Measurements from ENCODE around the gene MARCKS. TPM values are rescaled to one million over a fixed set of nuclear protein-coding genes. Genes with fewer than 3 reads are reported as not detected.

Gene MARCKS
- total RNA-seq, 1 donor from 2014 or later = 28.4 TPM

DNA sequence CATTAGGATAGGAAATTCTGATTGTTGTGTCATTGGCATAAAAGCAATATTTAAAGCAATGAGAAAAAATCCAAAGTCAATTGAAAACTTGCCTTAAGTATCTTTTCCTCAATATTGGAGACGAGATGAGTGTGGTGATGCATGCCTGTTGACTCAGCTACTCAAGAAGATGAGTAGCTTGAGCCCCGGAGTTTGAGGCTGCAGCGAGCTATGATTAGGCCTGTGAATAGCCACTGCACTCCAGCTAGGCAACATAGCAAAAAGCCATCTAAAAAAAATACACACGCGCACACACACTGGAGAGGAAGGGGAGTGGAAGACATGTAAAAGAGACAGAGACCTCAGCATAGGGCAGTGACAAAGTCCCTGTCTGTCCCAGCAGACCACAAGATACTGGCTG lies 9.7 kb upstream of the MARCKS start:
- no peak for DNase-seq (ENCODE audit: missing footprints)
- no peak for ATAC-seq
- intact Hi-C loops (cut with DNase I) = no loop called here

DNA sequence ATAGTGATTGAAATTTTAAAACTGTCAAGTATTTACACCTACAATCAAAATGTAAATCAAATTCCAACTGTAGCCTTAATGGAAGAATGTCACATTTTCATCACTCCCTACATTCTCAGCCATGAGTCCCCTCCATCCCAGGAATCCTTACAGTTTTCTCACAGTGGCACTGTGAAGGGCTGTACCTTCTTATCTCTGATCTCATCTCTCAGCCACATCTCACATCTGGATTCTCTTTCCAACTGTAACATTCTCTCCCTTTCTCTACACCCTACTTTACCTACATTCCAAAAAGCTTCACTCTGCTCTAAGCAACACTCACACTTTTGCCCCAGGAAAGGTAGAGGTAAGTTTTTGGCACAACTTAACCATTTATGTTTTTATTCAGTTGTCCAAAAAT lies 8.9 kb upstream of the MARCKS start:
- DNase-seq (ENCODE audit: missing footprints) (no peak), ATAC-seq (no peak)
- intact Hi-C loops (cut with DNase I) = no loop called here

DNA sequence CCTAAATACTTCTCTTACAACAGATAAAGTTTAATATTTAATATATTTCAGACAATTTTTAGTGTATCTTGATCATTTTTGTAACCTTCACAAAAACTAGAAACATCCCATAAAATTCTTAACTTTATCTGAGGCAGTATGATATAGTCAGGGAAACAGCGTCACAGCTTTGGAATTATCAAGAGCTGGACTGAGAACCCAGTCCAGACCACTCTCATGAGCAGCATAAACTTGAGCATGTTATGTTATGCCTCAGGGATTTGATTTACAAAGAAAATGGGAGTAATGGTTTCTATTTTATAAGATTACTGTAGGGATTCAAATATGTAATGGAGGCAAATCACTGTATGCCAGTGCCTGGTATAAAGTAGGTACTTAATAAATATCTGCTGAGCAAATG lies 8.3 kb upstream of the MARCKS start:
- intact Hi-C loops (cut with DNase I) = no loop called here
- ATAC-seq (no peak), DNase-seq (ENCODE audit: missing footprints) (no peak)

DNA sequence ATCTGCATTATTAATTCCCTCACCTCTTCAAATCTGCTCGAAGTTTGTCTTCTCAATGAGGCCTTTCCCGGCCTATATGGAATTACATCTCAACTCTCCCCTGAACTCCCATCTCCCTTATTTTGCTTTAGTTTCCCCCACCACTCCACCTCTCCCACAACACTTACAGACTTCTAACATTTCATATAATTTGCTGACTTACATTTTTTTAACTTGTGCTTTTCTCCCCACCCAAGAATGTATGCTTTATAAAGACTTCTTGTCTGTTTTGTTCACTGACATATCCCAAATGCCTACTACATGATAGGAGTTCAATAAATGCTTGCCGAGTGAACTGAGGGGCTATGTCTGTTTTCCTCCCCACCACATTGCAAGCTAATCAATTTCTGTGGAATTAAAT lies 3.9 kb upstream of the MARCKS start:
- DNase-seq (ENCODE audit: missing footprints) (no peak), ATAC-seq (no peak)
- intact Hi-C loops (cut with DNase I) = loop anchor here (10.0 kb wide), 3 partner anchors 358 to 978 kb away; no protein-coding TSS in a partner anchor

DNA sequence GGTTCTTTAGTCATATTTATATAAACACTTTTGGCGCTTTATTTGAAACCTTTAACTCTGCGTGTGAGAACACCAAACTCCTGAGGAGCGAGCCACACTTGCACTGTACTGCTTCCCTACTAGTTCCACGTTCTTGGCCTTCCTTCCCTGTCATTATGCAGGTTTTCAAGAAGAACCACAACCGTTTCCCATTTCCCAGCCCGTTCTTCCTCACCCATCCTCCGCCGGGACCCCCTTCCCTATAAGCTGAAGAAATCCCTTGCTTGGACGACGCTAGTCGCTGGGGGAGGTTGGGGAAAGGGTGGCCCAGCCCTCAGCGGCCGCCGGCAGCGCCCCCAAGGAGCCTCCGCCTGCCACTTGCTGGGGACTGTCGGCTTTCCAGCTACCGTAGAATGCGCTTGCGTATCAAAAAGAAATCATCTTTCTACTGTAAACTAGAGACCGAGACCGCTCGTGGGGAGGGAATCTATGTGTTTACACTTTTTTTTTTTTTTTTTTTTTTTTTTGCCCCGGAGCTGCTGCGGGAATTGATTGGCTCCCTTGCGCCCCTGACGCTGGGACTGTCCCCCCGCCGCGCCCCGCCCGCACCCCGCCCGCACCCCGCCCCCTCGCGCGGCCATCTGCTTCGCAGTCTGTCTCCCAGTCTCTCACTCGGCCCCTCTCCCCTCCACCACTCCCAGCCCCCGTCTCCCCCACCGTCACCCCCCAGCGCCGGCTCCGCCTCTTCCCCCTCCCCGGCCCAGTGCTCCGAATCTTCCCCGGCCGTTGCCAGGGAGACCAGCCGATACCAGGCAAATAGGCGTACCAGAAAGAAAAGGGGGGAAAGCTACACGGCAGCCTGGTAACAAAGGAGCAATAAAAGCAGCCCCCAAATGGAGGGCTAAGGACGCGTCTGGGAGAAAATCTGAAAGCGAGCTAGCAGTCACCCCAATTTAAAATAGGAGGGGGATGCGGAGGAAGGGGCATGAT lies 2.3 kb upstream of the MARCKS start:
- intact Hi-C loops (cut with DNase I) = loop anchor here (5.0 to 10.0 kb wide), 8 partner anchors 52 to 980 kb away; no protein-coding TSS in a partner anchor
- peak; percentile 89 for DNase-seq (ENCODE audit: missing footprints)
- peak; percentile 36 for ATAC-seq

DNA sequence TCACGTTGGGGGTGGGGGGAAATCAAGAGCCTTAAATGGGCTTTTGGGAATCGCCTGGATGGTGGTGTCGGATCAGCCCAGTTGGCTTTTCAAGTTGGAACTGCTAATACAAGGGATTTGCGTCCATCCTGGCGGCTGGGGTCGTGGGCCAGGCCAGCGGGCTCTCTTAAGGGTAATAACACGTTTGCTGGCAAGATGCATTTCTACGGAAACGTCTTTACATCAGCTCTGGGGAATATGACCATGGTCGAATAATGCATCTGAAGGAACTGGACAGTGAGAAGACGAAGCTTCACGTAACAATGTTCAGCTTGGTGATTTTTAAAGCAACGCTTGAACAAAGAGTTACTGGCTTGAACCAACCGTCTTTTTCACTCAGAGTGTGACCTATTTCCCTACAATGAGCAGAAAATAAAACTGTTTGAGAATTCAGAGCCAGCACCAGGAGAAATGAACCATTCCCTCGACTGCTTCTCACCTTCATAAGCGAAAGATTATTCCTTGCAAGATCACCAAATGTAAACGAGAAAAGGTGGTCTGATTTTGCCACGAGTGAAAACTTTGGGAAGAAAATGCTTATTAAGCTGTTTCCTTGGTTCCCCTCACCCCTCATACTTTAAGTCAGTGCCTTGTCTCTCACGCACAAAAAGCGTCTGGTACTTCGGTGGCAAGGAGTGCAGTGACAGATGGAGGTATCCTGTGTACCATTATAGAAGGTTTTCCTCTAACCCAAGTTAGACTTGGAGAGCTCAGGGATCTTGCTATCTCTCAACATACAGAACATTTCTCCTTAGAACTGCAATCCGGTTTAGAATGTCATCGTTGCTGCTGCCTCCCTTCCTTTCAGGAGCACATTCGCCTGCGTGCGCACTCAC lies 1.4 kb upstream of the MARCKS start:
- DNase-seq (ENCODE audit: missing footprints) = peak; percentile 72
- intact Hi-C loops (cut with DNase I) = loop anchor here (5.0 to 10.0 kb wide), 8 partner anchors 52 to 981 kb away; no protein-coding TSS in a partner anchor
- ATAC-seq = no peak

DNA sequence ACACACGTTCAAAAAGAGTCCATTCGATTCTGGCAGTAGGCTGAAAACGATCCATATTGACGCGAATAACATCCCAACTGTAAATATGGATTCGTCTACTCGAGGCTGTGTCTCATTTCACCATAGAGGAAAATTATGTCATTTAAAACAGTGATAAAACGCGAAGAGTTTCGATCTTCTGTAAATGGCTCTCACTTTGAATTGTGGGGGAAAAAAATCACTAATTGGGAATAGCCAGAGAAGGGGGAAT lies 845 bp upstream of the MARCKS start:
- intact Hi-C loops (cut with DNase I) = loop anchor here (5.0 to 10.0 kb wide), 8 partner anchors 51 to 981 kb away; no protein-coding TSS in a partner anchor
- DNase-seq (ENCODE audit: missing footprints) = no peak
- no peak for ATAC-seq

DNA sequence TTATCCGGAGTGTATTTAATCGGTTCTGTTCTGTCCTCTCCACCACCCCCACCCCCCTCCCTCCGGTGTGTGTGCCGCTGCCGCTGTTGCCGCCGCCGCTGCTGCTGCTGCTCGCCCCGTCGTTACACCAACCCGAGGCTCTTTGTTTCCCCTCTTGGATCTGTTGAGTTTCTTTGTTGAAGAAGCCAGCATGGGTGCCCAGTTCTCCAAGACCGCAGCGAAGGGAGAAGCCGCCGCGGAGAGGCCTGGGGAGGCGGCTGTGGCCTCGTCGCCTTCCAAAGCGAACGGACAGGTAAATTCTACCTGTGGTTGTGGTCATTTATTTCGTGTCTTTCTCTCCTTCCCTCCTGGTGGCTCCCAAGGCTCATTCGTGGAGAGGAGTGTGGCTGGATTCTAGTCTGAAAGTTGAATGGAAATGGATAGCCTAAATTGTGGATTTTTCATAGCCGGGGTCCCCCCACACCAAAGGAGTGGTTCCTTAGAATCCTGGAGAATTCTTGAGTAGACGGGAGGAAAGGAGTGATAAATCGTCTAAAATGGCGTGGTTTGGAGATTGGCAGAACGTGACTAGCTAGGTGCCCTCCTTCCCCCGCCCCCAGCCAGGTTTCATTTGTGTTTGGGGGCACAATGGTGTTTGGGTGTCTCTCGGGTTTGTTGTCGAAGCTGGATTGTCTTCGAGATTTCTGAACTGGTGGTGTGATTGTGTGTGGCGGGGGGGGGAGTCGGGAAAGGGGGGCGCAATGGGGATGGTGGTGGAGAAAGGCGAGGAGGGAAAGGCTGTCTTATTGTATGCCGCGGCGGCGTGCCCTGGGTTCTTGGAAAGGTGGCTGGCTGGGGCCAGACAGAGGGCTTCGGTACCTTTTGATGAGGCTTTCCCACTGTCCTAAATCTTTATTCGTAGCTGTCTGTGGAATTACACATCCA lies 673 bp downstream of the MARCKS start:
- DNase-seq (ENCODE audit: missing footprints) (peak; percentile 73), ATAC-seq (no peak)
- intact Hi-C loops (cut with DNase I) = loop anchor here (2.0 to 10.0 kb wide), 10 partner anchors 21 to 983 kb away; no protein-coding TSS in a partner anchor

DNA sequence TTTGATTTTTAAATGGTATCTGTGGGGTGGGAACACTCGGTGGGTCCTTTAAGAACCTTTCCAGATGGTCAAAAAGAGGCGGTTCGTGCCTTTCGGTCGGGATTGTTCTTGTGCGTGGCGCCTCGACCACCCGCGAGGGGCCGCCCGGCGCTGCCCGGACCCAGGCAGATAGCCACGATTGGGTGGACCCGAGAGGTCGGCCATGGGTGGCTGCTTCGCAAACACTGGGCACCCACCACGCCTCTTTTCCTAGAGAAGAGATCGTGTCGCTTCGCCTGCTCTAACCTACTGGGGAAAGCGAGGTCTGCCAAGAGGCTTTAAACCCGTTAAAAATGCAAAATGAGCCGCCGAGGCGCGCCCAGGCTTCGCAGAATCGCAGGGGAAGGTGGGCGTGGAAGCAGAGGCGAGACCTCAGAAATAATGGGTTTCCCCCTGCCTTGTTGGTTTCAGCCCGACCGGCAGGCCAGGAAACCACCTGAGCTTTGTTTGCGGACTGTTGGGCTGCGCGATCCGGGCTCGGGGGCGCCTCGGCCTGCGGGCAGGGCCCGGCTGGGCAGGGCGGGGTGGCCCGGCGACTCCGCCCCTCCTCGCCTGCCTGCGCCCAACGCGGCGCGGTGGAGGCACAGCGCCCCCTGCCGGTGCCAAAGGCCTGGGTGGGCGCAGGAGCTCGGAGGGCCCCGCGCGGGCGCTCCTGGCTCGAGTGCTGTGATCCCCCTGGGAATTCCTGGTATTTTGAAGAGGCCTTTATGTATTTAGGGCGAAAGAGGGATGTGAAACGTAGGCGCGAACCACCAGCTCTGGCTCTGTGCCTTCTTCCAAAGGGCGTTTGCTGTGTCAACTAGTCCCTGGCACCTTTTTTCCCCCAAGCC lies 1.6 kb downstream of the MARCKS start:
- DNase-seq (ENCODE audit: missing footprints) = peak; percentile 94
- peak; percentile 91 for ATAC-seq
- intact Hi-C loops (cut with DNase I) = loop anchor here (1.0 to 10.0 kb wide), 12 partner anchors 20 to 1078 kb away; no protein-coding TSS in a partner anchor

DNA sequence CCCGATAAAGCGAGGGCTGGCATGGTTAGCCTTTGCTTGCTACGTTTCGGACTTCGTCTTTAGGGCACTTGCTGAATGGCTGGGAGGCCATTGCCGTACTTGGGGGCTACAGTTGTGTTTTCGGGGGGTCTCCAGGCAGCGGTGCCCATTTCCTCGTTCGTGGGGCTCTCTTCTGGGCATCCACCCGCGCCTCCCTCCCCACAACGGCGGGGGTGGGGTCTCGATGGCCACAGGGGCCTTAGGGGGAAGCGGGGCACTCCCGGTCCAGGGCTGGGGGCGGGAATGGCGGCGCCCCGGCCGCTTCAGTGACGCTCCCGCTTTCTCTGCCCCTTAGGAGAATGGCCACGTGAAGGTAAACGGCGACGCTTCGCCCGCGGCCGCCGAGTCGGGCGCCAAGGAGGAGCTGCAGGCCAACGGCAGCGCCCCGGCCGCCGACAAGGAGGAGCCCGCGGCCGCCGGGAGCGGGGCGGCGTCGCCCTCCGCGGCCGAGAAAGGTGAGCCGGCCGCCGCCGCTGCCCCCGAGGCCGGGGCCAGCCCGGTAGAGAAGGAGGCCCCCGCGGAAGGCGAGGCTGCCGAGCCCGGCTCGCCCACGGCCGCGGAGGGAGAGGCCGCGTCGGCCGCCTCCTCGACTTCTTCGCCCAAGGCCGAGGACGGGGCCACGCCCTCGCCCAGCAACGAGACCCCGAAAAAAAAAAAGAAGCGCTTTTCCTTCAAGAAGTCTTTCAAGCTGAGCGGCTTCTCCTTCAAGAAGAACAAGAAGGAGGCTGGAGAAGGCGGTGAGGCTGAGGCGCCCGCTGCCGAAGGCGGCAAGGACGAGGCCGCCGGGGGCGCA lies 2.4 kb downstream of the MARCKS start:
- ATAC-seq = no peak
- peak; percentile 67 for DNase-seq (ENCODE audit: missing footprints)
- intact Hi-C loops (cut with DNase I) = loop anchor here (1.0 to 10.0 kb wide), 12 partner anchors 19 to 1079 kb away; no protein-coding TSS in a partner anchor

DNA sequence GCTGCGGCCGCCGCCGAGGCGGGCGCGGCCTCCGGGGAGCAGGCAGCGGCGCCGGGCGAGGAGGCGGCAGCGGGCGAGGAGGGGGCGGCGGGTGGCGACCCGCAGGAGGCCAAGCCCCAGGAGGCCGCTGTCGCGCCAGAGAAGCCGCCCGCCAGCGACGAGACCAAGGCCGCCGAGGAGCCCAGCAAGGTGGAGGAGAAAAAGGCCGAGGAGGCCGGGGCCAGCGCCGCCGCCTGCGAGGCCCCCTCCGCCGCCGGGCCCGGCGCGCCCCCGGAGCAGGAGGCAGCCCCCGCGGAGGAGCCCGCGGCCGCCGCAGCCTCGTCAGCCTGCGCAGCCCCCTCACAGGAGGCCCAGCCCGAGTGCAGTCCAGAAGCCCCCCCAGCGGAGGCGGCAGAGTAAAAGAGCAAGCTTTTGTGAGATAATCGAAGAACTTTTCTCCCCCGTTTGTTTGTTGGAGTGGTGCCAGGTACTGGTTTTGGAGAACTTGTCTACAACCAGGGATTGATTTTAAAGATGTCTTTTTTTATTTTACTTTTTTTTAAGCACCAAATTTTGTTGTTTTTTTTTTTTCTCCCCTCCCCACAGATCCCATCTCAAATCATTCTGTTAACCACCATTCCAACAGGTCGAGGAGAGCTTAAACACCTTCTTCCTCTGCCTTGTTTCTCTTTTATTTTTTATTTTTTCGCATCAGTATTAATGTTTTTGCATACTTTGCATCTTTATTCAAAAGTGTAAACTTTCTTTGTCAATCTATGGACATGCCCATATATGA lies 3.2 kb downstream of the MARCKS start:
- intact Hi-C loops (cut with DNase I) = no loop called here
- DNase-seq (ENCODE audit: missing footprints) = peak; percentile 62
- ATAC-seq = no peak

DNA sequence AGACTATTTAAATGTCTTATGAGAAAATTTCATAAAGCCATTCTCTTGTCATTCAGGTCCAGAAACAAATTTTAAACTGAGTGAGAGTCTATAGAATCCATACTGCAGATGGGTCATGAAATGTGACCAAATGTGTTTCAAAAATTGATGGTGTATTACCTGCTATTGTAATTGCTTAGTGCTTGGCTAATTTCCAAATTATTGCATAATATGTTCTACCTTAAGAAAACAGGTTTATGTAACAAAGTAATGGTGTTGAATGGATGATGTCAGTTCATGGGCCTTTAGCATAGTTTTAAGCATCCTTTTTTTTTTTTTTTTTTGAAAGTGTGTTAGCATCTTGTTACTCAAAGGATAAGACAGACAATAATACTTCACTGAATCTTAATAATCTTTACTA lies 5.0 kb downstream of the MARCKS start:
- DNase-seq (ENCODE audit: missing footprints) (no peak), ATAC-seq (no peak)
- intact Hi-C loops (cut with DNase I) = no loop called here

DNA sequence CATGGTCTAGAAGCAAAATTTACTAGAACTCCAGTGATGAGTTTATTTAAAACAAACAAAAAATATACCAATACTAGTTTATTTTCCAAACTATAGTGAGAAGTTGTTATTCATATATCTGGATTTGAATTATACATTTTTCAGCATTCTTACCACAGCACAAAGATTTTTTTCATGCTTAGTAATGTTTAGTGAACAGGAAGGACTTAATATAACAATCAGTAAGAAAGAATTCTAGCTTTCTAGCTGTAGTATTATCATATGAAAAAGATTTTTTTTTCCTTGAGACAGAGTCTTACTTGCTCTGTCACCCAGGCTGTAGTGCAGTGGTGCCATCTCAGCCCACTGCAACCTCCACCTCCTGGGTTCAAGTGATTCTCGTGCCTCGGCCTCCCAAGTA lies 13.8 kb downstream of the MARCKS start:
- ATAC-seq = no peak
- no peak for DNase-seq (ENCODE audit: missing footprints)
- intact Hi-C loops (cut with DNase I) = no loop called here

DNA sequence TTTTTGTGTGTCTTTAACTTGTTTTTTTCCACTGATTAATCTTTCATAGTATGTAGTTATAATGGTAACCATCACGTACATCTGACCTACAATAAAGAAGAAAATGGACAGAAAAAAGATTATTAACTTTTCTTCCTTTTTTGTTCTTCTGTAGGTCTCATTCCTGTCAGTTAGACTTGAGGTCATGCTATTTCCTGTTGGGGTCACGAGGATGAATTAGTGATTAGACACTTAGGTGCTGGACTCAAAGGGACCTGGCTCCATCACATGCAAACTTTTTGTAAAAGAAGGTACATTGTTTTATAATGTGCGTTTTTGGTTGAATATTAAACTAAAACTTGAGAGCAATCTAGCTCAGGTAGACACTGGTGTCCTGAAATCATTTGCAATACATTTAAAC lies 14.8 kb downstream of the MARCKS start:
- no peak for ATAC-seq
- intact Hi-C loops (cut with DNase I) = no loop called here

DNA sequence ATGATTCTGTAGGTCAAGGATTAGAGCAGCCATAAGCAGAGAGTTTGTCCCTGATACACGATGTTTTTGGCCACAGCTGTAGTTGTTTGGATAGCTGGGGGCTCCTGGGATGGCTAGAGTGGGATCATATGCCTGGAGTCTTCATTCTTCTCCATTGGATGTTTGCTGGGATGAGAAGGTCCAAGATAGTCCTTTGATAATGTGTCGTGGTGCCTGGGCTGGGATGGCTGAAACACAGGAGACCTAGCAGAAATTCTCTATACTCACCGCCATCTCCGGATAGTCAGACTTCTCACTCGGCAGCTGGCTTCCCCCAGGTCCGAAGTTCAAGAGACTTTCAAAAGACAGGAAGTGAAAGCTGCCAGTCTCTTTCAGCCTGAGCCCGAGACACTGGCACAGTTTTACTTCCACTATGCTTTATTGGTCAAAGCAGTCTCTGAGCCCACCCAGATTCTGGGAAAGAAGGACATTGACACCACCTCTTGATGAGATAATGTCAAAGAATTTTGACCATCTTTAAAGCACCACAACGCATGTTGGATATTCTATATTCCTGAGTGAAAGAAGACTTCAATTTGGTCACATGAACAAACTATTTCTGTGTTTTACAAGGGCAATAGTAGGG lies 16.0 kb downstream of the MARCKS start:
- intact Hi-C loops (cut with DNase I) = no loop called here
- peak; percentile 58 for DNase-seq (ENCODE audit: missing footprints)
- ATAC-seq = no peak

More for the DNA sequence above, 14.8 kb downstream of the MARCKS start:
- no peak for DNase-seq (ENCODE audit: missing footprints)

DNA sequence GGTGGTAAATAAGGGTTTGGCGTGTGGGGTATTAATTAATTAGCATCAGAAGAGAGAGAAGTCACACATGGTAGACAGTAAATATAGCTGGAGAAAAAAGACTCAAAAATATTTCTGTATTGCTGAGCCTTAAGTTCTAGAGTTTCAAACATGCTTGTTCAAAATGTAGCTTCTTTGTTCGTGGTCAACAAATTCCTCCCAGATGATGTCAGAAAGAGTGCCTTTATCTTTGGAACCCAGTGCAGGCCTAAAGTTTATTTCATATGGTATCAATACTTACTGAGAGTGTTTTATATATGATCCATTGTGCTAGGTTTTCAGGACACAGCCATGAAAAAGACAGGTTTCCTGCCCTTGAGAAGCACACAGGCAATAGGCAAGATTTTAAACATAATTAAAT lies 18.3 kb downstream of the MARCKS start:
- intact Hi-C loops (cut with DNase I) = no loop called here
- DNase-seq (ENCODE audit: missing footprints) (no peak), ATAC-seq (no peak)

All from Right ventricle myocardium inferior (tissue), 1 donor.